ENCODE data around the gene PPP2R3B.
"Not testable (repeated sequence)": the region's sequence is repeated elsewhere in the genome, so short reads cannot be mapped to it uniquely, and the experiment has no call there.

- TF ChIP-seq, protein P1, sequence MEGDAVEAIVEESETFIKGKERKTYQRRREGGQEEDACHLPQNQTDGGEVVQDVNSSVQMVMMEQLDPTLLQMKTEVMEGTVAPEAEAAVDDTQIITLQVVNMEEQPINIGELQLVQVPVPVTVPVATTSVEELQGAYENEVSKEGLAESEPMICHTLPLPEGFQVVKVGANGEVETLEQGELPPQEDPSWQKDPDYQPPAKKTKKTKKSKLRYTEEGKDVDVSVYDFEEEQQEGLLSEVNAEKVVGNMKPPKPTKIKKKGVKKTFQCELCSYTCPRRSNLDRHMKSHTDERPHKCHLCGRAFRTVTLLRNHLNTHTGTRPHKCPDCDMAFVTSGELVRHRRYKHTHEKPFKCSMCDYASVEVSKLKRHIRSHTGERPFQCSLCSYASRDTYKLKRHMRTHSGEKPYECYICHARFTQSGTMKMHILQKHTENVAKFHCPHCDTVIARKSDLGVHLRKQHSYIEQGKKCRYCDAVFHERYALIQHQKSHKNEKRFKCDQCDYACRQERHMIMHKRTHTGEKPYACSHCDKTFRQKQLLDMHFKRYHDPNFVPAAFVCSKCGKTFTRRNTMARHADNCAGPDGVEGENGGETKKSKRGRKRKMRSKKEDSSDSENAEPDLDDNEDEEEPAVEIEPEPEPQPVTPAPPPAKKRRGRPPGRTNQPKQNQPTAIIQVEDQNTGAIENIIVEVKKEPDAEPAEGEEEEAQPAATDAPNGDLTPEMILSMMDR (IDR thresholded peaks at IDR 0.05) = not testable (repeated sequence)
- not testable (repeated sequence) for TF ChIP-seq POLR2A, EP300, POLR2AphosphoS5 (IDR thresholded peaks at IDR 0.05)
These were observed 35.4 kb downstream of the PPP2R3B start for GRCh38 chrX:351324-351641.
